ENCODE measurements around the gene NXF1. TPM values are rescaled to one million over a fixed set of nuclear protein-coding genes. Genes with fewer than 3 reads are reported as not detected.
"Not testable (repeated sequence)": the region's sequence is repeated elsewhere in the genome, so short reads cannot be mapped to it uniquely, and the experiment has no call there.

NXF1 gene
- total RNA-seq, 2 experiments from 2014 or later, result 89.5 to 97.6 TPM

GRCh38 chr11:62771144-62772021 is 33.9 kb downstream of the NXF1 start, which contains the start of gene TAF6L:
TSS of gene TAF6L (plus strand) at chr11:62771396. CDS start at chr11:62775784, 4,388 bp downstream.
- DNase-seq (peak; percentile 98), ATAC-seq (peak; percentile 87)
- H3K4me1 Mint-ChIP-seq, result peaks cover 26% of the 10 kb centered on the region
- no peaks in the 10 kb centered on the region for H3K27me3 Mint-ChIP-seq
- H3K4me3 Mint-ChIP-seq, result peak within 1 kb of the TSS; percentile 85
- ChIA-PET CTCF (interaction anchor here (0.7 to 10.7 kb wide), 9 partner anchors 8 to 197 kb away, joined by 3 to 75 read pairs (median 4); partner anchors contain the start of genes TMEM179B and ZBTB3), POLR2A (interaction anchor here (0.6 to 3.1 kb wide), 9 partner anchors 10 to 110 kb away, joined by 3 to 19 read pairs (median 5); partner anchors contain the start of genes C11orf98, CSKMT, HNRNPUL2 and POLR2G)
- peak within 1 kb of the TSS; percentile 89 for H3K27ac Mint-ChIP-seq
- H3K36me3 Mint-ChIP-seq (ENCODE audit: low read depth), result peaks cover 19% of the 10 kb centered on the region
- H3K9me3 Mint-ChIP-seq (ENCODE audit: low read depth), result no peaks in the 10 kb centered on the region
- intact Hi-C loops (cut with DNase I, micrococcal nuclease), result loop anchor here (1.0 to 2.0 kb wide), 14 partner anchors 10 to 180 kb away; partner anchors contain the start of genes POLR2G (in 2 of the 2), TMEM179B (in 2 of the 2), ZBTB3 (in 2 of the 2) and HNRNPUL2 (in 1 of the 2)

DNA sequence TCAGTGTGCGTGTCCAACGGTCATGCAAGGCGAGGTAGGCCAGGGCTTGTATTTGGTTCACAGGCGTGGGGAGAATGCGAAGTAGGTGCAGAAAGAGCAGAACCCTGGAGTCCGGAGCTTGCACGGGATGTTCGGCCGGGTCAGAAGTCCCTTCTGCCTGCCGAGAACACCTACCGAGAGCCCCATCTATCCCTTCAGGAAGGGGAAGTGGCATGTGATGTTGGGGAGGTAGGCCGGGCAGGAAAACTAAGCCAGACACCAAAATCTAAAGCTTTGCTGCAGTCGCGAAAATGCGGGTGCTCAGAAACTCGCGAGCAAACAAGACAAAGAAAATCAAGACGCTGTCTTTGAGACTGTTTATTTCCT is 34.5 kb downstream of the NXF1 start:
- Mint-ChIP-seq H3K4me1 (peaks cover 26% of the 10 kb centered on the region), H3K27me3 (no peaks in the 10 kb centered on the region), H3K9me3 (ENCODE audit: low read depth) (no peaks in the 10 kb centered on the region), H3K27ac (peak overlapping the region; percentile 89), H3K36me3 (ENCODE audit: low read depth) (peaks cover 18% of the 10 kb centered on the region), H3K4me3 (peak overlapping the region; percentile 85)
- CTCF ChIA-PET, result interaction anchor here (0.8 to 10.7 kb wide), 5 partner anchors 8 to 112 kb away, joined by 3 to 75 read pairs (median 4); partner anchors contain the start of genes TMEM179B and ZBTB3
- intact Hi-C loops (cut with DNase I, micrococcal nuclease), result loop anchor here (1.0 to 2.0 kb wide), 14 partner anchors 9 to 179 kb away; partner anchors contain the start of genes POLR2G (in 2 of the 2), TMEM179B (in 2 of the 2), ZBTB3 (in 2 of the 2) and HNRNPUL2 (in 1 of the 2)
- DNase-seq (peak; percentile 43), ATAC-seq (no peak)
- POLR2A ChIA-PET, result interaction anchor here (0.6 to 3.1 kb wide), 8 partner anchors 9 to 111 kb away, joined by 3 to 19 read pairs (median 5); partner anchors contain the start of genes C11orf98, CSKMT, HNRNPUL2 and POLR2G

- ATAC-seq; H3K27me3 Mint-ChIP-seq; H3K9me3 Mint-ChIP-seq (ENCODE audit: low read depth): not testable (repeated sequence)
- intact Hi-C loops (cut with DNase I, micrococcal nuclease), result loop anchor here (1.0 to 2.0 kb wide), 12 partner anchors 8 to 1480 kb away; partner anchors contain the start of genes TAF6L (in 2 of the 2), TMEM179B (in 2 of the 2), FKBP2 (in 1 of the 2) and GANAB (in 1 of the 2)
- peak overlapping the region; percentile 89 for H3K4me3 Mint-ChIP-seq
- peak overlapping the region; percentile 42 for H3K27ac Mint-ChIP-seq
- DNase-seq, result peak; percentile 41
- H3K4me1 Mint-ChIP-seq, result peaks cover 21% of the 10 kb centered on the region
- ChIA-PET CTCF (interaction anchor here (0.6 kb wide), 1 partner anchor 91 kb away, joined by 4 read pairs; no protein-coding TSS in a partner anchor), POLR2A (interaction anchor here (1.0 to 1.8 kb wide), 4 partner anchors 9 to 120 kb away, joined by 4 to 9 read pairs (median 4); partner anchors contain the start of genes SLC3A2 and TAF6L)
- peaks cover 17% of the 10 kb centered on the region for H3K36me3 Mint-ChIP-seq (ENCODE audit: low read depth)
Measured at GRCh38 chr11:62760867-62761227, 44.4 kb downstream of the NXF1 start.

DNA sequence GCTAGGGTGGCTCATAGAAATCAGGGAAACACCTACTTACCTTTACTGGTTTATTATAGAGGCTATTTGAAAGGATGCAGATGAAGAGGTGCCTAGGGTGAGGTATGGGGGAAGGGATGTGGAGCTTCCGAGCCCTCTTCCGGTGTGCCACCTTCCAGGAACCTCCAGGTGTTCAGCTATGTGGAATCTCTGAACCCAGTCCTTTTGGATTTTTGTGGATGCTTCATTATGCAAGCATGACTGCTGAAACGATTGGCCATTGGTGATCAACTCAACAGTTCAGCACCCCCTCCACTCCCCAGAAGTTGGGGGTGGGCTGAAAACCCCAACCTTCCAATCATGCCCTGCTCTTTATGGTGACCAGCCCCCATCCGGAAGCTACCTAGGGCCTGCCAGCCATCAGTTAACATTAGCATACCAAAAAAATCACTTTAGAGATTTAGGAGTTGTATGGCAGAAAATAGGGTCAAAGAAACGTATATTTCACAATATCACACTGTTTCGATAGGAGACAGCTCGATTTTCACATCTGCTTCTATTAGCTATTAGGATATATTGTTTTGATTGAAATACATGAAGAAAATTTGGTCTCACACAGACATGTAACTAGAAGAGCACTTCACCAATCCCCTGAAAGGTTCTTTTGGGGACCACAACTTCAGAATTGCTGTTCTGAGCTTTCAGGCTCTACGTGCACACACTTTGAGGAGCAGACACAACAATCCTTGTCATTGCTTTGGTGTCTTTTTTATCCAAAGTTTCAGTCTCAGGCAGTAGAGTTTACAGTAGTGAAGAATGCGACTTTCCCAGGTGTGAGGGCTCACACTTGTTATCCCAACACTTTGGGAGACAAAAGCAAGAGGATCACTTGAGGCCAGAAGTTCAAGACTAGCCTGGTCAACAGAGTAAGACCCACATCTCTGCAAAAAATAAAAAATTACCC is 47.1 kb downstream of the NXF1 start:
- DNase-seq (no peak), ATAC-seq (no peak)
- ChIA-PET POLR2A (interaction anchor here (0.5 to 1.6 kb wide), 3 partner anchors 74 to 166 kb away, joined by 3 to 5 read pairs (median 3); partner anchors contain the start of gene STX5), CTCF (interaction anchor here (0.6 to 1.2 kb wide), 3 partner anchors 36 to 125 kb away, joined by 3 to 4 read pairs (median 3); no protein-coding TSS in a partner anchor)
- H3K9me3 Mint-ChIP-seq (ENCODE audit: low read depth), result no peaks in the 10 kb centered on the region
- H3K27ac Mint-ChIP-seq, result no peak overlapping the region
- H3K4me1 Mint-ChIP-seq, result peaks cover 21% of the 10 kb centered on the region
- peaks cover 7% of the 10 kb centered on the region for H3K36me3 Mint-ChIP-seq (ENCODE audit: low read depth)
- H3K4me3 Mint-ChIP-seq, result no peak overlapping the region
- no peaks in the 10 kb centered on the region for H3K27me3 Mint-ChIP-seq
- intact Hi-C loops (cut with DNase I, micrococcal nuclease), result no loop called here

DNA sequence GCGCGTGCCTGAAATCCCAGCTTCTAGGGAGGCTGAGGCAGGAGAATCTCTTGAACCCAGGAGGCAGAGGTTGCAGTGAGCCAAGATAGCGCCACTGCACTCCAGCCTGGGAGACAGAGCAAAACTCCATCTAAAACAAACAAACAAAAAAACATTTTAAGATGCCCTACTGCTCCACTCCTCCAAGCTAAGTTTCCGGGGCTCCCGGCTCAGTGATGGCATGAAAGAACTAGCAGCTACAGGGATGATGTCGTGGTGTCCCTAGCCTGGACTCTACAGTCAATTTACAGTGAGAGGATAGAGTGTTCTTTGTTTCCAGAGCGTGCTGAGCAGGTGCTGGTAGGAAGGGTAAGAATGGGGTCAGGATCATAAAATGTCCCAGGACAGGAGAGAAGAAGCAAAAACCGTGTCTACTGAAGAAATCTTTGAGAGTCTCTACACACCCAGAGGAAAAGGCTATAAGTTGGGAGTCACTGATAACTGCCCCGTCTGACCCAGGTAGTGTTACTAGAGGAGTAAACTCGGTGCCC is 50.1 kb downstream of the NXF1 start:
- CTCF ChIA-PET, result interaction anchor here (0.7 to 2.5 kb wide), 6 partner anchors 14 to 163 kb away, joined by 3 to 29 read pairs (median 3); partner anchors contain the start of gene TMEM179B
- no peak for DNase-seq
- ATAC-seq, result no peak
- POLR2A ChIA-PET, result interaction anchor here (2.1 to 2.4 kb wide), 3 partner anchors 31 to 101 kb away, joined by 11 to 69 read pairs (median 17); no protein-coding TSS in a partner anchor
- Mint-ChIP-seq H3K36me3 (ENCODE audit: low read depth) (peaks cover 4% of the 10 kb centered on the region), H3K4me1 (peaks cover 19% of the 10 kb centered on the region), H3K9me3 (ENCODE audit: low read depth) (no peaks in the 10 kb centered on the region), H3K4me3 (peak overlapping the region; percentile 96), H3K27me3 (no peaks in the 10 kb centered on the region), H3K27ac (no peak overlapping the region)
- intact Hi-C loops (cut with DNase I, micrococcal nuclease), result loop anchor here in 1 of 2 experiments (2.0 kb wide), 1 partner anchor 102 kb away; the partner anchor contains the start of gene INTS5

GRCh38 chr11:62753736-62754603 is 51.3 kb downstream of the NXF1 start, which contains the start of gene ZBTB3:
TSS of gene ZBTB3 (minus strand) at chr11:62754160. CDS start at chr11:62753664, 496 bp downstream.
- peak; percentile 98 for DNase-seq

GRCh38 chr11:62752994-62753735 is 52.1 kb downstream of the NXF1 start:
- Mint-ChIP-seq H3K4me3 (peak overlapping the region; percentile 96), H3K27me3 (no peaks in the 10 kb centered on the region), H3K9me3 (ENCODE audit: low read depth) (no peaks in the 10 kb centered on the region), H3K27ac (peak overlapping the region; percentile 97), H3K4me1 (peaks cover 29% of the 10 kb centered on the region), H3K36me3 (ENCODE audit: low read depth) (peaks cover 8% of the 10 kb centered on the region)
- ATAC-seq (no peak), DNase-seq (no peak)
- intact Hi-C loops (cut with DNase I, micrococcal nuclease), result loop anchor here (1.0 to 5.0 kb wide), 2 partner anchors 8 to 34 kb away; partner anchors contain the start of genes POLR2G (in 1 of the 2) and TMEM179B (in 1 of the 2)
- POLR2A ChIA-PET, result interaction anchor here (0.6 to 2.9 kb wide), 34 partner anchors 8 to 1432 kb away, joined by 3 to 69 read pairs (median 5); partner anchors contain the start of genes C11orf98, CSKMT, EEF1G and GANAB
- CTCF ChIA-PET, result interaction anchor here (0.6 to 2.5 kb wide), 19 partner anchors 8 to 359 kb away, joined by 3 to 29 read pairs (median 3); partner anchors contain the start of genes C11orf98, CSKMT, HNRNPUL2 and POLR2G

More at GRCh38 chr11:62753736-62754603, 51.3 kb downstream of the NXF1 start, which contains the start of gene ZBTB3:
- H3K27ac Mint-ChIP-seq, result peak within 1 kb of the TSS; percentile 97
- H3K4me1 Mint-ChIP-seq, result peaks cover 26% of the 10 kb centered on the region
- H3K36me3 Mint-ChIP-seq (ENCODE audit: low read depth), result peaks cover 7% of the 10 kb centered on the region
- ChIA-PET POLR2A (interaction anchor here (0.5 to 2.9 kb wide), 36 partner anchors 8 to 1431 kb away, joined by 3 to 69 read pairs (median 5); partner anchors contain the start of genes C11orf98, CSKMT, EEF1G and GANAB), CTCF (interaction anchor here (0.6 to 2.5 kb wide), 30 partner anchors 8 to 360 kb away, joined by 3 to 29 read pairs (median 3); partner anchors contain the start of genes C11orf98, CSKMT, HNRNPUL2 and POLR2G)
- H3K27me3 Mint-ChIP-seq, result no peaks in the 10 kb centered on the region
- H3K9me3 Mint-ChIP-seq (ENCODE audit: low read depth), result no peaks in the 10 kb centered on the region
- ATAC-seq, result peak; percentile 98
- peak within 1 kb of the TSS; percentile 96 for H3K4me3 Mint-ChIP-seq
- intact Hi-C loops (cut with DNase I, micrococcal nuclease), result loop anchor here (1.0 to 5.0 kb wide), 13 partner anchors 7 to 127 kb away; partner anchors contain the start of genes TAF6L (in 2 of the 2), TMEM179B (in 2 of the 2), HNRNPUL2 (in 1 of the 2) and INTS5 (in 1 of the 2)

- H3K4me3 Mint-ChIP-seq, result peak overlapping the region; percentile 21
- no peak for ATAC-seq
- H3K9me3 Mint-ChIP-seq (ENCODE audit: low read depth), result no peaks in the 10 kb centered on the region
- H3K36me3 Mint-ChIP-seq (ENCODE audit: low read depth), result peaks cover 8% of the 10 kb centered on the region
- ChIA-PET CTCF (interaction anchor here (1.1 kb wide), 2 partner anchors 25 to 32 kb away, joined by 3 read pairs; partner anchors contain the start of gene HNRNPUL2), POLR2A (interaction anchor here (0.6 to 2.9 kb wide), 6 partner anchors 9 to 89 kb away, joined by 3 to 32 read pairs (median 7); partner anchors contain the start of genes C11orf98, CSKMT, HNRNPUL2 and POLR2G)
- peaks cover 29% of the 10 kb centered on the region for H3K4me1 Mint-ChIP-seq
- DNase-seq, result no peak
- no peak overlapping the region for H3K27ac Mint-ChIP-seq
- no peaks in the 10 kb centered on the region for H3K27me3 Mint-ChIP-seq
- intact Hi-C loops (cut with DNase I, micrococcal nuclease), result loop anchor here in 1 of 2 experiments (5.0 kb wide), 1 partner anchor 35 kb away; the partner anchor contains the start of gene TMEM179B
Measured at GRCh38 chr11:62752177-62752785, 53.0 kb downstream of the NXF1 start.

Data from activated CD4-positive, alpha-beta T cell treated with anti-CD3 and anti-CD28 coated beads for 36 hours (primary cell).